Adipose tissue (tissue), 3 donors: ENCODE results near the gene CAMK2B. TPM values are rescaled to one million over a fixed set of nuclear protein-coding genes. Genes with fewer than 3 reads are reported as not detected.

Experiments
- H3K27ac ChIP-seq: one replicate; pipeline ENCODE4 v1.5.1; 2013; ENCODE audit warnings: low read depth, low read length
- WGBS, 3 donors: extraction: QIAGEN DNeasy Blood & Tissue Kit; methylation state at CpG; one replicate each; pipeline ENCODE4 v1.1.7; 2013; 5-methylcytosine and 5-hydroxymethylcytosine counted together
- polyA plus RNA-seq, 3 donors: library from polyadenylated mRNA; stranded (reverse); fragments of 200-250 nt; gene quantifications; one replicate each; pipeline ENCODE4 v1.2.3, GENCODE V29; 2013
- donor health status: healthy with polysubstance abuse.
- donor health status: Bipolar disorder and iron deficiency.
- donor health status: healthy.

Gene CAMK2B
- polyA plus RNA-seq, 3 donors, result 0.28 to 1.3 (median 0.56) TPM

- no peak overlapping the region for H3K27ac ChIP-seq
- WGBS, 3 donors, result 79 to 89% (median 85%) methylated on average over 20 of the region's 20 CpGs
Measured at GRCh38 chr7:44280993-44281721, 44.2 kb downstream of the CAMK2B start.

DNA sequence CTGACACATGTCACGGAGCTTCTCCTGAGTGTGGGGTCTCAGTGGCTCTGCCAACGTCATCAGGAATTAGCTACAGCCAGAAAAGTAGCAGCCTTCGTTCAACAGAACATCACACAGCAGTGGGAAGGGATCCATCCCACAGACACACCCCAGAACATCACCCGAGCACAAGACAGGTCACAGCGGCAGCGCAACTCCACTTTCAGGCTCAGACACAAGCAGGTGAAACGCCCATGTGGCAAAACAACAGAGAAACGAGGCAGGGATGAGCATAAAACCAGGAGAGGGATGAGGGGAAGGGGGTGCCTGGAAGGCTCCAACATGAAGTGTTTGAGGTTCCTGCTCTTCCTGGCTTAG, 44.8 kb downstream of the CAMK2B start:
- no peak overlapping the region for H3K27ac ChIP-seq
- 70 to 79% (median 74%) methylated on average over 8 of the region's 8 CpGs for WGBS, 3 donors

DNA sequence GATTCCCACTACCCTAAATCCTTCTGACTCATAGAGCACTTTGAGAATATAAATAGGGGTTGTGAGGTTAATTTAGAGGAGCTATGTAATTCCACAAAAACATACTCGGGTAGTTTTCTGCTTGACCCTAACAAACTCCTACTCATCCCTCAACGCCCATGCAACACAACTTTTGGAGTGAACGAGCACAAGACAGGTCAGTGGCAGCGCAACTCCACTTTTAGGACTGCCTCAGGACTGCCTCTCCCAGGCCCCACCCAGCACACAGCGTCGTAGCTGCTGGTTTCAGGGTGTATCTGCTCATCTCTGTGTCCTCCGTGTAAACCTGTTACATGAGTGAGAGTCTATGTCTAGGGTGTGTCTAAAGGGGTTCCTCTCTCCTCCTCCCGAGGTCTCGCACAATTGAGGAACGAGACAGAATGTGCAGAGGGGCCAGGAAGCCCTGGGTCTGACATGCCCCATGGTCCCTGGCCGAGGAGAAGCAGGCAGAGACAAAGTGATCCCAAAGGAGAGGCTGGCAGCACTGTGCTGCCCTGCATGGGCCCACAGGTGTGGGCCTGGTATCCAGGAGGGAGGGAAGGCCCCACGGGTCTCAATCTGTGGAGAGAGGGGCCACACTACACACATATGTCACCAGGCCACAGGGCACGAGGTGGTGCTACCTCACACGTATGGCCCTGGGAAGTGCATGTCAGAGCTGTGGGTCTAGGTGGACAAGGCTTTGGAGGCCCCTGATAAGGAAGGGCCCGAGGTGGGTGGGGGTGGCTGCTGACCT, 45.5 kb downstream of the CAMK2B start:
- H3K27ac ChIP-seq, result no peak overlapping the region
- WGBS, 3 donors, result 81 to 85% (median 82%) methylated on average over 15 of the region's 15 CpGs

DNA sequence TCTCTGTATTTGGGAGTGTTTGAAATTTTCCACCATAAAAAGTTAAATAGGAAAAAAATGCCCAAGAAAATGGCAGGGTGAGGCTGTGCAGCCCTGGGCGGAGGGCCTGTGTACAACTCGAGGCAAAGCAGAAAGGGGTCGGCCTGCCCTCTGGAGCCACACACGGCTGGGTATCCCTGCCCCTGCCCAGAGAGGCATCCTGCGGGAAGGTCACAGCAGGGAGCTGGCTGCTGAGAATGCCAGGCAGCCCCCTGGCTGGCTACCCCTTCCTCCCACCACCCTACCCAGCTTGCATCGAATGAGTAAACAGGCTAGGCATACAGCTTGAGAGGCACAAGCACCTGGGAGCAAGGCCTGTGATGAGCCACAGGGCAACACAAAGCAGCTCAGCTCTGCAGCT, 46.1 kb downstream of the CAMK2B start:
- no peak overlapping the region for H3K27ac ChIP-seq
- 76 to 87% (median 84%) methylated on average over 6 of the region's 6 CpGs for WGBS, 3 donors

DNA sequence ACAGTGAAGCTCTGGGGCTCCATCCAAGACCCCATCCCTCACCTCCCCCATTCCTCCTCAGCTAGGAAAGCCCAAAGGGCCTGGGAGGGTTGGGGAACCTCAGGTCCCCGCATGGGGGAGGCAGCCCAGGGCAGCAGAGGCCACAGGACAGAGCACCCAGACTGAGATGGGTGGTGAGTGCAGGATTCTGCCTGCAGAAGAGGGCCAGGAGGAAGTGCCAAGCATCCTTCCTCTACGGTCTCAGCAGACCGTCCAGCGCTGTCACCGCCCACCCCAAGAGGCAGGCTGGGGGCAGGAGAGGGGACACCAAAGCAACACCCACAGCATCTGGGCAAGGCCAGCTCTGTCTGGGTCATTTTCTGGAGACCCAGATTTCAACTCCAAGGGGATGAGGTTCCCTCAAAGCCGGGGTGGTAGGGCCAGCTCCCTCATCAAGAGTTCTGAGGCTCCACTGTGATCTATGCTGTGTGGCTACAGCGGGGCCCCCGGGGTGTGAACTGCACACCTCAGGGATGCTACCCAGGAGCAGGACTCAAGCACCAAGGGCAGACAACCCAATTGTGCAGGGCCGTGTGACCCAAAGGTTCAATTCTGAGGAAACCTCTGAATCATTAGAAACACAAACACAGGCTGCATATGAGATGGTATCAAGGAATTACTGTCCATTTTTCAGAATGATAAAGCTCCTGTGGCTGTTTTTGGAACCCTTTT, 46.8 kb downstream of the CAMK2B start:
- H3K27ac ChIP-seq, result no peak overlapping the region
- 70 to 75% (median 72%) methylated on average over 9 of the region's 9 CpGs for WGBS, 3 donors

- WGBS, 3 donors, result 69 to 75% (median 70%) methylated on average over 8 of the region's 8 CpGs
- H3K27ac ChIP-seq, result no peak overlapping the region
Measured at GRCh38 chr7:44277851-44278250, 47.5 kb downstream of the CAMK2B start.

DNA sequence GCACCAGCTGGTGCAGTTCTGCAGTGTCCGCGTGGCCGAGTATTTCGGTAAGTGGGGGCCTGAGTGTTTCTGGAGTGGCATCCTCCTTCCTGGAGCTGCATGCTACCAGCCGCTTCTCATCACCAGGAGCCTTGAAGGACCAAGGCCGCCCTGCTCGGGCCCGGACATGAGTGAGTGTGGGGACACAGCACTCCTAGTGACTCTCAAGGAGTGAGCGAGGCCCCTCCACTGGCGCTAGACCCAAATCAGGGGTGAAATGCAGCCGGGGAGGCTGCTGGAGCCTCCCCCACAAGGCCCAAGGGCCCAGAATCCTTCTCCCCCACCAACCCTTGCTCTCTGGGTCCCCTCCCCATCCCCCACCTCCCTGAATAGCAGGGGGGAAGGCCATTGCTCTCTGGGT, 48.0 kb downstream of the CAMK2B start:
- WGBS, 3 donors, result 88 to 92% (median 91%) methylated on average over 11 of the region's 11 CpGs
- no peak overlapping the region for H3K27ac ChIP-seq

DNA sequence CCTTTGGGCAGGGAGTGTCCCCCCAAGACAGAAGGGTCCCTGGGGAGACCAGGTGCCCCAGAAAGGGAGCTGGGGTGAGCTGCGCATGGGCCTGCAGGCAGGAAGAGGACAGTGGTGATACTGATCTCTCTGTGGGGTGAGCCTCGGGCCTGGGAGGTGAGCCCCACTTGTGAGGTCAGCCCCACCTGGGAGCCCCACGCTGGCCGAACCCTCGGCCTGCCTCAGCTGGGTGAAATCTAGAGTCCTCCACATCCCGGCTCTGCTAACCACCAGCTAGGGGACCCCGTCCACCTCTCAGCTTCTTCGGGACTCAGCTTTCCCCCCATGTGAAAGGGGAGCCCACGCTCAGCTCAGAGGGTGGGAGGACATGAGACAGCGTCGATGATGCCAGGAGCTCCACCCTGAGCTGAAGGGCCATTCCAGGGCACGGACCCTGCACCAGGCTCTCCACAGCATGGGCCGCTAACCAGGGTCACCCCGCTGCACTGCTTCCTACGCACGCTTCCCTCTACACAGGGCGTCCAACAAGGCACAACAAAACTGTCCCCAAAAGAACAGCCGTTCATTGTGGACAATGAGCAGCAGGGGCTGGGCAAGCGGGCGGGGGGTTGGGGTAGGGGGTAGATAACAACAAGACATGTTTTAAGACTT, 48.7 kb downstream of the CAMK2B start:
- H3K27ac ChIP-seq, result no peak overlapping the region
- 85 to 91% (median 89%) methylated on average over 20 of the region's 20 CpGs for WGBS, 3 donors

DNA sequence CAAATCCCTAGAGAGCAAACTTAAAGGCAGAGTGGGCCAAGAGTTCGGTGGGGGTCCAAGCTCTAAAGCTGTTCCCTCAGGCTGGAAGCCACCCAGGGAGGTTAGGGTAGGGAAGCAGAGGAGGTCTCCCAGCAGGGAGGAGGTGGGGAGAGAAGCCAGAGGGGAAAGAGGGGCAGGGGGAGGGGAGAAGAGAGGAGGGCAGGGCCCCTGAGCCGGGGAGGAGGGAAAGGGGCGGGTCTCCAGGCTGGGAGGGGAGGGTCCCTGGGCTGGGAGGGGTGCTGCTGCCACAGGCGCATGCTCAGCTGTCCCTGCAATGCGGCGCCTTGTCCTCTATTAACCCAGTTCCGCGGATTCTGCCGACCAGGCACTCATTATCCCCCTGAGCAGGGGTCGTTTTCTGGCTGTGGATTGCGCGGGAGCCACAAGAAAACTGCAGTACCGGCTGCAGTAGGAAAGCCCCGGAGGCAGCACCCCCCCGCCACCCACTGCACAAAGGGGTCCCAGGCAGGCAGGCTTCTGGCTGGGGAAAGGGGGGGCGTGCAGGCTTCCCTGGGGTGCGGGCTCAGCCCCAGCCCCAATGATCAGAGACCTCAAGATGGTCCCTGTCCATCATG, 49.3 kb downstream of the CAMK2B start:
- WGBS, 3 donors, result 19 to 20% (median 20%) methylated on average over 16 to 17 of the region's 17 CpGs
- no peak overlapping the region for H3K27ac ChIP-seq

DNA sequence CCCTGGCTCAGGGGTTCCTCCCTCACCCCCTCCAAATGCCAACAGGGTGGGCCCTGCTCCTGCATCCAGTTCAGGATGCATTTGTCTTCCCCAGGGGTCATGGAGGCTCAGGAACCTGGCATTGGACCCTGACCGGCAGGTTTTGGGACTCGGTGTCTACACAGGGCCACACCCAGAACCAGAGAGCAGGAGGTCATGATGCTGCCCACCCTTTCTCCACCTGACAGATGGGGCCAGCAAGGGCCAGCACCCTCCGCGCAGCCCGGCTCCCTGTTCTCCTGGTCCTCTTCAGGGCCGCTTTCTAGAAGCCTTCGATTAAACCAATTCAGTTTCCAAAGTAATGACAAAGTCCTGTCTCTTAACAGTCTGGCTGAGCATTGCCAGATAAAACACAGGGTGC, 50.2 kb downstream of the CAMK2B start:
- H3K27ac ChIP-seq, result no peak overlapping the region
- WGBS, 3 donors, result 82 to 87% (median 84%) methylated on average over 7 of the region's 7 CpGs

GRCh38 chr7:44274623-44274975, 50.8 kb downstream of the CAMK2B start:
- no peak overlapping the region for H3K27ac ChIP-seq
- 80 to 95% (median 94%) methylated on average over 3 of the region's 3 CpGs for WGBS, 3 donors

DNA sequence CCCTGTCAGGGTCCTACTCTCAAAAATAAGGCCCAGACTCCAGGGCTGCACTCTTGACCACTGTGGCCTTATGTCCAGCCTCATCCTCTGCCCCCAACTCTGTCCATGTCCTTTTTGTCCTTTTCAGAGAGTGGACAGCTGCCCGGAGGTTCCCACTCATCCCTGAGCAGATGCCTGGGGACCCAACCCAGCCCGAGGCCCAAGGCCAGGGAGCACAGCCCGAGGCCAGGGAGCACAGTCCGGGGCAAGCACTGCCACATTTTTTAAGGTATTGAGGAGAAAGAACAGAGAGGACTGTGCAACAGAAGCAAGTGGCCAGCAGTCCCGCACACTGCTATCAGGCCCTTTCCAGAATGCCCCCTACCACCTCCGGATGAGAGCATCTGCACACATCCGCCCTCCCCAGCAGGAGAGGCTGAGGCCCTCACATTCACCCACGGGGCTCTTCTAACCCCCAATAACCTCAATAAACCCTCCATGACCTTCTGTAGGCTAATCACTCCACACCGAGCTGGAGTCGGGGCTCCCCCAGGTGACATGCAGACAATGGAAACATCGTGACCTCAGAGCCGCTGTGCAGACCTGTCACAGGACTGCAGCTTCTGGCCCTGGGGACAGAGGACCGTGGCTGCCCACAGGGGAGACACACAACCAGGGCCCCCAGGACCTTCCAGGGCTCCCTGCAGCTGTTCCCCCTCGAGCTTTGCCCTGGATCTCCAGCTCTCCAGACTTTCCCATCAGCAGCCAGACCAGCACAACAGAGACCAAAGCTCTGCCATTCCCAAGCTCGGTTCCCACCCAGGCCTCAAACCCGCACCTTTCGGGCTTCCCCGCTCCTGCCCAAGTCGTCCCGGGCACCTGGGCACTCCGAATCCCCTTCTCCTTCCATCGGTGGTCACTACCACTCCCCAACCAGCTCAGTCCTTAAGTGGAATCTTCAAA, 51.4 kb downstream of the CAMK2B start:
- no peak overlapping the region for H3K27ac ChIP-seq
- WGBS, 3 donors, result 78 to 88% (median 82%) methylated on average over 22 of the region's 22 CpGs

GRCh38 chr7:44272981-44273380, 52.4 kb downstream of the CAMK2B start:
- WGBS, 3 donors, result 82 to 92% (median 90%) methylated on average over 6 of the region's 6 CpGs

GRCh38 chr7:44272456-44272855, 52.9 kb downstream of the CAMK2B start:
- no peak overlapping the region for H3K27ac ChIP-seq
- 78 to 88% (median 84%) methylated on average over 7 of the region's 7 CpGs for WGBS, 3 donors

More at GRCh38 chr7:44272981-44273380, 52.4 kb downstream of the CAMK2B start:
- no peak overlapping the region for H3K27ac ChIP-seq

DNA sequence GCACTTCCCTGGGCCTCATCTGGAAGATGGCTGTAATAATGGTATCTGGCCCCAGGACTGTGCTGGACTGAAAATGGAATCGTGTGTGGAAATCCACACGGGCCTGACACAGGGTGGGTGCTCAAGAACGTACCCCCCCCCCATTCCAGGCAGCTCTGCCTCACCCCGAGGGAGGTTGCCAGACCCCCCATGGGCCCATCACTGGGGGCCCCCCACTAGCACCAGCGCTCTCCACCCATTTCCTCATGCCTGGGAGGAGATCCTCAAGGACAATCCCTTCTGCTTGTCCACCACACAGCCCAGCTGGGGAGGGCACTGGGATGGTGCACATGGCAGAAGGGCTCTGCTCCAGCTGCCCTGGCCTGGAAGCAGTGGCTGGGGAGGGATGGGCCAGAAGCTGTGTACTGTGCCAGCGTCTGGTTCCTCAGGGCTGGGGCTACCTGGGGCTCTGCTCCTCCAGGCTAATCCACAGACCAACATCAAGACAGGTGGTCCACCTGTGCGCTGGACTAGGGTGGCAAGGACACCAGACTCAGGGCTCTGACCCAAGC, 55.4 kb downstream of the CAMK2B start:
- 83 to 92% (median 84%) methylated on average over 5 to 7 of the region's 7 CpGs for WGBS, 3 donors
- no peak overlapping the region for H3K27ac ChIP-seq

DNA sequence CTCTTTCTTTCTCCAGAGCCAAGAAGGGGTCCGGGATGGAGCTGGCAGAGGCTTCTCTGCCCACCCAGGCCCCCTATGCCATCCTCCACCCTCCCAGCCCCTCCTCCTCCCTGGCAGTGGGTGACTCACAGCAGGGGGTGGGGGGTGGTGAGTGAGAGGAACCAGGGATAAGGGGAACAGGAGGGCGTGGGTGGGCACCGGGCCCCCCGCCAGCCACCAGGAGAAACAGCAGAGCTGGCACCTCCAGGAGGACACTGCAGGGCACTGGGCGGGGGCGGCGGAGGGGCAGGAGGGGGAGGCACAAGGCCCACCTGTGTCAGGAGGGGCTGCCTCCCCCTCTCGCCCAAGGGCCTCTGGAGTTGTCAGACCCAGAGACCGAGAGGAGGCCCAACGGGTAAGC, 56.0 kb downstream of the CAMK2B start:
- H3K27ac ChIP-seq, result no peak overlapping the region
- WGBS, 3 donors, result 80 to 90% (median 82%) methylated on average over 8 to 10 of the region's 10 CpGs

DNA sequence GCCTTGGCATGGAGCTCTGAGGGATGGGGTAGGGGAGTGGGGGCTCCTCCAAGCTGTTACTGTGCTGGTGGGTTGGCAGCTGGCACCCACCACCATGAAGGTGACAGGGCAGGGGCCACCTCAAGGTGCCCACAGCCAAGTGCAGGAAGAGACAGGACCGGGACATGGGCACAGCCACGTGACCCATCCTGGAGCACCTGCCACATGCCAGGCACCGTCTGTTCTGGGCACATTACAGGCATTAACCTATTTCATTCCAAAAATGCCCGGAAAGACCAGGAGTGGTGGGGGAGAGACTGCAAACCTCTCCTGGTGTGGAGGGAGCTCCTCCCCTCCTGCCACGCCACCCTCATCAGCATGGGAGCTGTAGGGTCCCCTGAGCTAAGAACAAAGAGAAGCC, 56.7 kb downstream of the CAMK2B start:
- 88 to 90% (median 89%) methylated on average over 5 of the region's 5 CpGs for WGBS, 3 donors
- no peak overlapping the region for H3K27ac ChIP-seq
